ENCODE measurements around the gene SLC17A7.
"Not testable (repeated sequence)": the region's sequence is repeated elsewhere in the genome, so short reads cannot be mapped to it uniquely, and the experiment has no call there.

The SLC17A7 gene

GRCh38 chr19:49441210-49441959 lies at the start of gene SLC17A7:
Gene SLC17A7, minus strand, starts transcription at chr19:49441527. Its CDS starts 148 bp downstream, at chr19:49441379.
- DNase-seq: peak; percentile 51

- DNase-seq: no peak
Observed at GRCh38 chr19:49490287-49491029, 49.1 kb upstream of the SLC17A7 start.

- DNase-seq: peak; percentile 38
Observed at GRCh38 chr19:49489601-49490167, 48.4 kb upstream of the SLC17A7 start.

GRCh38 chr19:49488863-49489537 lies 47.7 kb upstream of the SLC17A7 start:
- no peak for DNase-seq

- no peak for DNase-seq
Observed at GRCh38 chr19:49488046-49488862, 46.9 kb upstream of the SLC17A7 start.

- peak; percentile 100 for DNase-seq
Observed at GRCh38 chr19:49487277-49488045, 46.1 kb upstream of the SLC17A7 start, which contains the start of gene RPL13A. Gene RPL13A, plus strand, starts transcription at chr19:49487608. Its CDS starts 22 bp downstream, at chr19:49487630.

- no peak for DNase-seq
Observed at GRCh38 chr19:49486710-49487276, 45.5 kb upstream of the SLC17A7 start.

GRCh38 chr19:49486232-49486631 lies 44.9 kb upstream of the SLC17A7 start:
- no peak for DNase-seq

- no peak for DNase-seq
Observed at GRCh38 chr19:49481020-49481683, 39.8 kb upstream of the SLC17A7 start.

GRCh38 chr19:49479975-49480628 lies 38.8 kb upstream of the SLC17A7 start:
- DNase-seq: no peak

GRCh38 chr19:49475995-49476880 lies 34.9 kb upstream of the SLC17A7 start:
- DNase-seq: peak; percentile 80

GRCh38 chr19:49475191-49475917 lies 34.0 kb upstream of the SLC17A7 start:
- no peak for DNase-seq

- DNase-seq: no peak
Observed at GRCh38 chr19:49474542-49474924, 33.2 kb upstream of the SLC17A7 start.

GRCh38 chr19:49473868-49474541 lies 32.7 kb upstream of the SLC17A7 start, which contains the start of gene FLT3LG:
Gene FLT3LG, plus strand, starts transcription at chr19:49474215. Its CDS starts 425 bp downstream, at chr19:49474640.
- DNase-seq: peak; percentile 88

- DNase-seq: not testable (repeated sequence)
Observed at GRCh38 chr19:49473501-49473867, 32.2 kb upstream of the SLC17A7 start.

GRCh38 chr19:49472936-49473335 lies 31.6 kb upstream of the SLC17A7 start:
- DNase-seq: no peak

- DNase-seq: no peak
Observed at GRCh38 chr19:49470615-49470978, 29.3 kb upstream of the SLC17A7 start.
